A172 (cell line): Measurements from ENCODE around the gene HLA-DPB1. TPM values are rescaled to one million over a fixed set of nuclear protein-coding genes. Genes with fewer than 3 reads are reported as not detected.
"Not testable (repeated sequence)": the region's sequence is repeated elsewhere in the genome, so short reads cannot be mapped to it uniquely, and the experiment has no call there.

Experiments used
- DNase-seq: peaks from one replicate; pipeline ENCODE4 v3.0.0-alpha.2; 2015; ENCODE audit warnings: low spot score
- total RNA-seq: library from RNA; depleted of rRNA; stranded (reverse); fragments of >200 nt; shearing (Covaris generic); gene quantifications from 2 replicates; pipeline ENCODE4 v1.2.3, GENCODE V29; 2014; rRNA removed

Gene HLA-DPB1
- total RNA-seq: 0.10 TPM in 1 of 2 replicates, not detected in the other

GRCh38 chr6:33075568-33076405 is at the start of gene HLA-DPB1:
HLA-DPB1 (plus strand) TSS chr6:33075990; CDS start chr6:33076042, 52 bp downstream.
- peak; percentile 61 for DNase-seq

GRCh38 chr6:33028220-33028849 is 47.5 kb upstream of the HLA-DPB1 start:
- no peak for DNase-seq

DNA sequence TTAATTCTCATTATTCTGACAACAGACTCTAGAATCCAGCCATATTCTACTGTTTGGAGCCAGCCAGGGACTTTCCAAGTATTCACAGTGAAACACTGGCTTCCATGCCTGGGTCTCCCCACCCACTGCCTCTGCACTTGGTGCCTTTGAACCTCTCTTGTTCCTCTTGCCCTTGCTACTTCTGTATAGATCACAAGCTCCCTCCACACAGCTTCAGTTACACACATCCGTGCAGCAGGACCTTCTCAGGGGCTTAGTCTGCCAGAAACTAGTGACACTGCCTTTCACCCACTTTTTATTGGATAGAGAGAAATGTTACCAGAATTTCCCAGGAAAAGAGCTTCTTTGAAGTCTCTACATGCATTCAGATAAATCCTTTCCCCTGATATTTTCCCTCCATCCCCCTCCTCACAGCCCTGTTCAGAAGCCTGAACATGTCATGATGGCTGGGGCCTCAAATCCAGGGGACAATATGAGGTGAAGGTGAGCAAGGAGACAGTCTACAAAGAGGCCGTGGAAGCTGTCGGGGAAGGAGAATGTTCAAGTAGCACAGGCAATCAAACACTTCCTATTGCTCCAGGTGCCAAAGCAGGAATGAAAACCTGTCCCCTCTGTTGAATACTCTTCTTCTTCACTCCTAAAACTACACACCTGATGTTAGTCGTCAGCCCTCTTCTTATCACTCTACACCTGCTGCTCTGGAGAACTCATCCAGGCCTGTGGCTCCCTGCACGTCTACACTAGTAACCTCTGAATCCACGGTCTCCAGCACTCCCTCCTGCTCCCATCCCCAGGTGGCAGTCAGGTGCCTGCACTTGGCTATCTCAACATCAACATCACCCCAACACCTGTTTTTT is 46.2 kb upstream of the HLA-DPB1 start:
- DNase-seq: no peak

GRCh38 chr6:33030245-33030644 is 45.5 kb upstream of the HLA-DPB1 start:
- no peak for DNase-seq

DNA sequence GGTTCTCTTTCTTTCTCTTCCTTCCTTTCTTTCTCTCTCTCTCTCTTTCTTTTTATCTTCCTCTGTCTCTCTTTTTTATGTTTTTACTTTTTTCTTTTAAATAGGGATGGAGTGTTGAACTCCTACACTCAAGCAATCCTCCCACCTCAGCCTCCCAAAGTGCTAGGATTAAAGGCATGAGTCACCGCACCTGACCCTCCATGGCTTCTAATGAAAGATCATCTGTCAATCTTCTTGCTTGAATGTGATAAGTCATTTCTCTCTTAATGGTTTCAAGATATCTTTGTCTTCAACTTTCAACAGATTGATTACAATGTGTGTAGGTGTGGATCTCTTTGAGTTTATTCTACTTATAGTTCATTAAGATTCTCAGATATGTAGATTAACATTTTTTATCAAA is 41.2 kb upstream of the HLA-DPB1 start:
- no peak for DNase-seq

DNA sequence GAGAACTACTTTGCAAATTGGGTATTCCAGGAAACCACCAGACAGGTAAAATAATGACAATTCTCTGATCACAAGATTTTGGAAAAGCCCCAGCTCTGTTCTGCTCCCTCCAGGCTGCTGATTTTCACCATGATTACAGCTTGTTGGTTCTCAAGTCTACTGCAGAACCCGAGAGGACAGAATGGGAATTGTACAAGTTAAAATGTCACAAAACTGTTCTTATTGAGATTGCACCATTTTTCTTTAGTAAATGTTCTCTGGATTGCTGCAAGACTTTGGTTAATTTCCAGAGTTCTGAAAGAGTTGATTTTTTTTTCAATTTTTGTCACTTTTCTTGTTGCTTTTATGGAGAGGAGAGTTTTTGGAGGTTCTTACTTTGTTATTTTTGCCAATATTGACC is 39.3 kb upstream of the HLA-DPB1 start:
- DNase-seq: no peak

DNA sequence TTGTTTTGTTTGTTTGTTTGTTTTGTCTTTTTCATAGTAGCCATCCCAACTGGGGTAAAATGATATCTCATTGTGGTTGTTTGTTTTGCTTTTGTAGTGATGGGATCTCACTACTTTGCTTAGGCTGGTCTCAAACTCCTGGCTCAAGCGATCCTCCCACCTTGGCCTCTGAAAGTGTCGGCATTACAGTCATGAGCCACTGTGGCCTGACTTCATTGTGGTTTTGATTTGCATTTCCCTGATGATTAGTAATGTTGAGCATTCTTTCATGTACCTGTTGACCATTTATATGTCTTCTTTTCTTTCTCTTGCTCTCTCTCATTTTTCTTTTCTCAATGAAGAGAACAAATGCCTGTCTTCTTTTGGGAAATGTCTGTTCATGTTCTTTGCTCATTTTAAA is 35.6 kb upstream of the HLA-DPB1 start:
- DNase-seq: no peak

DNA sequence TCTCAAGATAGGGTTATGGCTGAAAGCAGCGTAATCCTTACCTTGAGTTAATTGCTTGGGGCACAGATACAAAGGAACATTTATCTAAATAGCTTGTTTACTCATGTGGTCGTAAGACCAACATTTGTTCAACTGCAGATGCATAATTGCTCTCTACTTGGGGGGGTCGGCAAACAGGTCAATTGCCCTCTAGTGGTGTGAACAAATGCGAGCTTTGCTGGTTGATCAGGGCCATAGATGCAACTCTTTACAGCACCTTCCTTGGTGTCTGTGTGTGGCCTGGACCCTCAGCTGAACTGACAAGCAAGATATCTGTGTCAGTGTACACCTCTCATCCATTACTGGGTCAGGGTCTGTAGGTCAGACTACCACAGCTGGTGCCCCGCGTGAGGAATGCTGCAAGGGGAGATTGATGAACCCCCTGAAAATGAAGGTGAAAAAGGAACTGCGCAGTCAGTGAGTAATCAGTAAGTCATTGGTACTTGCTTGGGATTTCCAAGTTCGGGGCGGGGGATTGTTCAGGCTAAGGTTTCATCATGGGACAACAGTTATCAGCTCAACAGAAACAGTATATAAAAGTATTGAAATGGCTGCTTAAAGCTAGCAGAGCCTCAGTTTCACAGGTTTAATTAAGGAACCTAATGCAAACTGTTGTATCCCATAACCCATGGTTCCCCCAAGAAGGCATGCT is 26.3 kb upstream of the HLA-DPB1 start:
- DNase-seq: no peak

- DNase-seq: no peak
These were observed 25.6 kb upstream of the HLA-DPB1 start for GRCh38 chr6:33050014-33050810.

- no peak for DNase-seq
These were observed 23.2 kb upstream of the HLA-DPB1 start for GRCh38 chr6:33052627-33053026.

DNA sequence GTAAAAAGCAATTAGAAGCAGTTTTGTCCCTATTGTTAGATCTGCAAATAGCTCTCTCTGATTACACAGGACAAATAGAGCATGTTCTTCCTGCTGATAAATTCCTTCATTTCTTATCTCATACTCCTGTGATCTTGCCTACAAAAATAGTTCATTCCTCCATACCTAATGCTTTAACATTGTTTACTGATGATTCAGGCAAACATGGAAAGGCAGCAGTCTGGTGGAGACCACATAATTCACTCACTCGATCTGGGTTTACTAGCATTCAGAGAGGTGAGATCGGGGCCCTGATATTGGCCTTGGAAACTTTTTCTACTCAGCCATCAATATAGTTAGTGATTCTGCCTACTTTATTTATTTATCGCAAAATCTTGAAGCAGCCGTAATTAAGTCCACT is 22.6 kb upstream of the HLA-DPB1 start:
- DNase-seq: no peak

GRCh38 chr6:33057222-33058150 is 18.3 kb upstream of the HLA-DPB1 start:
- no peak for DNase-seq

GRCh38 chr6:33061987-33062386 is 13.8 kb upstream of the HLA-DPB1 start:
- peak; percentile 74 for DNase-seq

GRCh38 chr6:33063435-33063834 is 12.4 kb upstream of the HLA-DPB1 start:
- not testable (repeated sequence) for DNase-seq

GRCh38 chr6:33064723-33065122 is 11.1 kb upstream of the HLA-DPB1 start:
- DNase-seq: no peak

DNA sequence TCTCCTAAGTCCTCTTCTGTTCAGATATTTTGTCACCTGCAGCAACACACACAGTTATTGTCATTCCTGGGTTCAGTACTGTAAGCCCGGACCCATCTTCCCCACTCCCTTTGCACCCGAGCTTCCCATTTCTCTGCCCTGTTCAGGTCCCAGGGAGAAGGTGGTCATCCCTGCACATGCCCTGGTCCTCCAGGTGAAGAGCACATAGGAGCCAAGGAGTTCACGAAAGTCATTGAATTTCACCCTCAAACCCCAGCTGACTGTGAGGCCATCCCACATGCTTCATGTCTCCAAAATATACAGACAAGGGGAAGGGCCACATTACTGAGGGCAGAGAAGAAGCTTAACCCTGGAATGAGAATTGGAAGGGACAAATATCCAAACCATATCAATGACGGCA is 10.5 kb upstream of the HLA-DPB1 start:
- DNase-seq: no peak

- DNase-seq: no peak
These were observed 8.8 kb upstream of the HLA-DPB1 start for GRCh38 chr6:33066917-33067521.

DNA sequence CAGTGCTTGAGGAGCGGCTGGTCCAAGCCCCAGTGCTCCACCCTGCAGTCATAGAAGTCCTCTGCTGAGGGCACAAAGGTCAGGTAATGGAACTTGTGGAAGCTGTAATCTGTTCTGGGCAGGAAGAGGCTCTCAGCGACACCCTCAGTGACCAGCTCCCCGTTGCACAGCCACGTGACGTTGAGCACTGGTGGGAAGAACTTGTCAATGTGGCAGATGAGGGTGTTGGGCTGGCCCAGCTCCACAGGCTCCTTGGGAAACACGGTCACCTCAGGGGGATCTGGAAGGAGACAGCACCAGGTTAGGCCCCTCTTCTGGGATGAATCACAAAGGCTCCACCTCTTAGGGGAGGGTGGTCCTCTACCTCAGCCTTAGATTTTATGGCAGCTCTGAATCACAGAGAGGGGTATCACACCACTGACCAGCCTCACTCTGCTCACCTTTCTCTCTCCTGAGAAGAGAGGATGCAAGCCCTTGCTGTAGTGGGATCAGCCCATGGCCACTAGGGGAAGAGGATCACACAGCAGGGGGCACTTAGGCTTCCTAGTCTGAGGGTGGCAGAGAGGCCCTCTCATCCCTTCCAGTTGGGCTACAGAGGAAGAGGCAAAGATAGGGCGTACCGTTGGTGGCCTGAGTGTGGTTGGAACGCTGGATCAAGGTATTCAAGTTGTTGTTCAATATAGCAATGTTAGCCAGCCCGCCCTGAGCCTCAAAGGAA is 6.6 kb upstream of the HLA-DPB1 start:
- no peak for DNase-seq

DNA sequence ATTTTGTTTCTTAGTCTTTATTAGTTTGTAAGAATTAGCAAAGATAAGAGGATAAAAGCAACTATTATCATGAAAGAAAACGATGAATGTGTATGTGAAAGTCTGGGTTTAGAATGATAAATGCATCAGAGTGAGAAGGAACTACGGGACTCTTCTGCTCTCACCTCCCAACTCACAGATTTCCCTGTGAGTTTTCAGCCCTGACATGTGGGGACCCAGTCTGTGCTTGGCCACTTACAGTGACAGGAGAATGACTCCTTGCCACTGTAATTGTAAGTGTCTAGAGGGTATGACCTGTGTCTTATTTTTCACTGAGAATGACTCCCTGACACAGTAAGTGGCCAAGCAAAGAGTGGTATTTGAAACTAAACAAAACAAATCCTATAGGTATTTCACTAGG is 4.9 kb upstream of the HLA-DPB1 start:
- no peak for DNase-seq
